GM21381 (cell line): ENCODE measurements around the gene EPHA6.
"Not testable (repeated sequence)": the region's sequence is repeated elsewhere in the genome, so short reads cannot be mapped to it uniquely, and the experiment has no call there.

Source experiments
- ATAC-seq: cut with Tn5 transposase; IDR thresholded peaks from one replicate; pipeline ENCODE4 v1.9.1; 2021; ENCODE audit warnings: mild to moderate bottlenecking, moderate library complexity; ENCODE audit not compliant: unreplicated experiment

Gene EPHA6

DNA sequence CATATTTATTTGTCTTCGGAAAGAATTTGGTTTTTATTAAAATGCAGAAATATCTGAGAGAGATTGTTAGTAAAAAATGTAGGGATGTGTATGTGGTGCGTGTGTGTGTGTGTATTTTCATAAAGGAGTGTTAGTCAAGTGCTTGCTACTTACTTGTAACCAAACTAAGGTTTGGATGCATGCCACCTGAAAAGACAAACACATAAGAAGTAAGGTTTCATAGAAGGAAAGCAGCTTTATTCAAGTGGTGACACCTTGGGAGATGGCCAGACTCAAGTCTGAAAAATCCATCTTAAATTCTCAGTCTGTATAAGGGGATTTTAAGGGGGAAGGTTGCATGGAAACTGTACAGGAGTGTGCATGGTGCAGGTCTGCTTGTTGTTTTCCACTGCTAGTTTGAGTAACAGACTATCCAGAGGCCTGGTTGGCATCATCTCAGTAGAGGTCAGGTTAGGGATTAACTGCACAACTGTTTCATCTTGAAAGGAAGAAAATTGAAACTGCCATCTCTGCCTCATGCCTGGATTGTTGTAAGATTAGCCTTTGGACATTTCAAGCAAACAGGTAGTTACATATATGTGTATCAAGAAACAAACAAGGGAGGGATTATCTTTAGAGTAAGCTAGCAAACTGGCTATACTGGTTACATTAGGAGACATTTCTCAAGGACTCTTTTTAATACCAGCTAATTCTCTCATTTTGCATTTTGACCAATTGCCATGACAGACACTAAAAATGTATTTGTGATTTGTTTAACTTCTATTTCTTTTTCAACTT, 196.7 kb downstream of the EPHA6 start:
- no peak for ATAC-seq

DNA sequence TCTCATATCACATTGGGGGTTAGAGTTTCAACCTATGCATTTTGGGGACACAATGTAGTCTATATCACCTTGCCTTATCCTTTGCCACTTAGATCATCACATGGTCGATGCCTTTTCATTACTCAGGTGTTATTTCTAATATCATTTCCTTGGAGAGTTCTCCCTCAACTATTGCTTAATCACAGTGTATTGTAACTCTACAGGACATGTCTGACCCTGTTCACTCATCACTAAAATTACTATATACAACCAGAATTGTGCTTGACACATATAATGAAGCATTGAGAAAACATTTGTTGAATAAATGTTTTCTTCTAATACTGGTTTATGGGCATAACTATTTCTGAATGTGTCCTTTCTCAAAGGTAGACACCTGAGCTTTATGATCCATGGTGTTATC, 207.4 kb downstream of the EPHA6 start:
- no peak for ATAC-seq

DNA sequence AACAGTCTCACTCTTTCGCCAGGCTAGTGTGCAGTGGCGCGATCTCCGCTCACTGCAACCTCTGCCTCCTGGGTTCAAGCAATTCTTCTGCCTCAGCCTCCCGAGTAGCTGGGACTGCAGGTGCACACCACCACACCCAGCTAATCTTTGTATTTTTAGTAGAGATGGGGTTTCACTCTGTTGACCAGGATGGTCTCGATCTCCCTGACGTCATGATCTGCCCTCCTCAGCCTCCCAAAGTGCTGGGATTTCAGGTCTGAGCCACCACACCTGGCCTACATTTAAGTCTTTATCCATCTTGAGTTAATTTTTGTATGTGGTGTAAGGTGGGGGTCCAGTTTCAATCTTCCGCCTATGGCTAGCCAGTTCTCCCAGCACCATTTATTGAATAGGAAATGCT, 211.2 kb downstream of the EPHA6 start:
- not testable (repeated sequence) for ATAC-seq

GRCh38 chr3:97029972-97030371, 215.6 kb downstream of the EPHA6 start:
- no peak for ATAC-seq

DNA sequence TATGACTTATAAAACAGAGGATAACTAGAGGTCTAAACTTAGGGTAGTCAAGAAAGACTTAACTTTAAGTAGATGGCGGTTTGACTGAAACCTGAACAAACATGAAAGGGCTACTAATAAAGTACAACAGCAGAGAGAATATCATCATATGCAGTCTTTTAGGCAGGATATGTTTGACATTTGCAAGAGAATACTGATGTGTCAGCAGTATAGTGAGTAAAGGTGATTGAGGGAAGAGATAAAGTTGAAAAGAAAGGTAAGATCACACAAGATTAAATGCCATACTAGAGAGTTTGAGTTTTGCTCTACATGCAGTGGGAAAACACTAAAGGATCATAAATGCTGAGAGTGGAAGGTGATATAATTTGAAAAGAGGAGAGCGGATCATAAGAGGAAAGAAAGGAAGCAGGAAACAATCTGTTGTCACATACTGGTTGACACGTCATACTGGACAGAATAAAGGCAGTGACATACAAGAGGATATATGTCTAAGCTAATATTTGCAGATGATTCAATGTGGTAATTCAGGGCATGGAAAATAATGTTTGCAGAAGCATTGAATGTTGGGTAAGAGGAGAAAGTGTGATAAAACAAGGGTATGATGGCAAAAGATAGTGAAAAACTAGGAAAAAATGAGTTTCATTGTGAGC, 223.0 kb downstream of the EPHA6 start:
- ATAC-seq = no peak

DNA sequence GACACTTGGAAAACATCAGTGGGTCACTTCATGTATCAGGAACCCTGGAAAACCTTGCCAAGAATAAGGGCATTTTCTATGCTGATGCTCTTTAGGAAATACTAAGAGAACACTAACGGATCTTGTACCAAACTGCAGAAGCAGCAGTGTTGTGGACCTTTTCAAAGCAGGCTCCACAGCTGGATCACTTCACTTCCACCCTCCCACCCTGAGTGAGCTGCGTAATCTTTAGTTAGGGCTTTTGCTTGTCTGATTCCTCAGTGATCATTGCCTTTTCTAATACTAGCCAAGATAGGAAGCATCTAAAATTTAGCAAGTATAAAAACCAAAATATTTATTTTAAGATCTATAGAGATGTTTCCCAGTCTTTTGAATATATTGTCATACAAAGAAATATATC, 229.0 kb downstream of the EPHA6 start:
- no peak for ATAC-seq

DNA sequence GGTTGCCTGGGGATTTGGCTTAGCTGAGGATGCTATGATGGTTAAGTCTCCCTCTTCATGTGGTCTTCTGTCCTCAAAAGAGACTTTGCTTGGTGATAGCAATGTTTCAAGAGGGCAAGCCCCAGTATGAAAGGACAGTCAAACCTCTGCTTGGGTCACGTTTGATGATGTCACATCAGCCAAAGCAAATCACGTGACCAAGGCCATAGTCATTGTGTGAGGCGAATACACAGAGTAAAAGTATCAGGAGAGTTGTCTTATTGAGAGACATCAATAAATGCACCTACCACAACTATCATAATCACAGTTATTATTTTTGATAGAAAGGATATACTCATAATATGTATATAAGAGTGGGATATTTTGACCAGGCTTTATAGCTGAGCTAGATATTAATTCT, 243.0 kb downstream of the EPHA6 start:
- no peak for ATAC-seq

- ATAC-seq = no peak
Measured at GRCh38 chr3:97059168-97059567, 244.8 kb downstream of the EPHA6 start.

DNA sequence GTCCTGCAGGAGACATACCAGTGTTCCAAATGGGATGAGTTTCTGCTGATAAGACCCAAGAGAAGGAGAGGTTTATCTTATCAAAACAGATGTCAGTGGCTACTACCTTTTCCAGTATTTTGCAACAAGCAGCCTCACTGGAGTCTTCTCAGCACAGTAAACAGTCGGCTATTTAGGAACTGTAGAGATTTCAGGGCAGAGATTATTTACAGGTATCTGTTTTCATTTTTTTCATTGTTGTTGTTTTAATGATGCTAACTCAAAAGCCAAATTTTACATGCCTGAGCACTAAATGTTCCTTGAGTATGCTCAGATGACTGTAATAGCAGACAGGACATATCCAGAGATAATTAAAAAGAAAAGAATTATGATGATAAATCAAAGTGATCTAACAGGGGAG, 252.1 kb downstream of the EPHA6 start:
- no peak for ATAC-seq

- ATAC-seq = no peak
Measured at GRCh38 chr3:97070302-97070701, 255.9 kb downstream of the EPHA6 start.

GRCh38 chr3:97074546-97074945, 260.2 kb downstream of the EPHA6 start:
- ATAC-seq = no peak

DNA sequence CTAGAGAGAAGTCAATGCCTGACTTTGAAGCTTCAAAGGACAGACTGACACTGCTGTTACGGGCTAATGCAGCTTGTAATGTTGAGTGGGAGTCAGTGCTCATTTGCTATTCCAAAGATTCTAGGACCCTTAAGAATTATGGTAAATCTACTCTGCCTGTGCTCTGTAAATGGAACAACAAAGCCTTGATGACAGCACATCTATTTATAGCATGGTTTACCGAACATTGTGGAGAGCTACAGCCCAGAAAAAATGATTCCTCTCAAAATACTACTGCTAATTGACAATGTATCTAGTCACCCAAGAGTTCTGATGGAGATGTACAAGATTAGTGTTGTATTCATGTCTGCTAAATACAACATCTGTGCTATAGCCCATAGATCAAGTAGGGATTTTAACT, 262.3 kb downstream of the EPHA6 start:
- ATAC-seq = no peak

GRCh38 chr3:97089621-97090020, 275.2 kb downstream of the EPHA6 start:
- ATAC-seq = no peak

DNA sequence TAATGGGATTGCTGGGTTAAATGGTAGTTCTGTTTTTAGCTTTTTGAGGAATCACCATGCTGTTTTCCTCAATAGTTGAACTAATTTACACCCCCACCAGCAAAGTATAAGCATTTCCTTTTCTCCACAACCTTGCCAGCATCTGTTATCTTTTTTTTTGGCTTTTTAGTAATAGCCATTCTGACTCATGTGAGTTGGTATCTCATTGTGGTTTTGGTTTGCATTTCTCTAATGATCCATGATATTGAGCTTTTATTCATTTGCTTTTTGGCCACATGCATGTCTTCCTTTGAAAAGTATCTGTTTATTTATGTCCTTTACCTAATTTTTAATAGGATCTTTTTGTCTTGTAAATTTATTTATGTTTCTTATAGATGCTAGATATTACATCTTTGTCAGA, 288.2 kb downstream of the EPHA6 start:
- no peak for ATAC-seq

DNA sequence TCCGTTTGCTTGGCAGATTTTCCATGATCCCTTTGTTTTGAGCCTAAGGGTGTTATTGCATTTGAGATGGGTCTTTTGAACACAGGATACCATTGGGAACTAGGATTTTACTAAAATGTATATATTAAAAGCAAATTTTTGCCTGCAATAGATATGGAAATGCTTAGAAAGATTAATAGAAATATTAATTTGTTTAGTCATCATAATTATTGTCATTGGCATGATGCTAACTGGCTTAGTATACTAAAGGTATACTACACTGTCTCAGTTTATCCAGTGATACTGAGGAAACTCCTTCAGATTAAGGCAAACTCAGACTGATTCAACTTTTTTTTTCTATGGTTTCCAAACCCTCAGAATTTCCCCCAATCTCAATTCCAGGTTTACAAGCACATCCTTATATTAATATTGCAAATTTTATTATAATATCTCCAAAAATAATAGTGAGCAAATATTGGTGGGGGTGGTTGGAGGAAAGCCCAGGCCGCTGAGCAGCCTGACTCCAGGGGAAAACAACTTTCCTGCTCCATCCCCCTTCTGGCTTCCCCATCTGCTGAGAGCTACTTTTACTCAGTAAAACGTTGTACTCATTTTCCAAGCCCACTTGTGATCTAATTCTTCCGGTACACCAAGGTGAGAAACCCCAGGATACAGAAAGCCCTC, 291.7 kb downstream of the EPHA6 start:
- no peak for ATAC-seq

- no peak for ATAC-seq
Measured at GRCh38 chr3:97106652-97106989, 292.2 kb downstream of the EPHA6 start.

GRCh38 chr3:97108136-97108535, 293.7 kb downstream of the EPHA6 start:
- ATAC-seq = no peak

- no peak for ATAC-seq
Measured at GRCh38 chr3:97111244-97111643, 296.9 kb downstream of the EPHA6 start.

DNA sequence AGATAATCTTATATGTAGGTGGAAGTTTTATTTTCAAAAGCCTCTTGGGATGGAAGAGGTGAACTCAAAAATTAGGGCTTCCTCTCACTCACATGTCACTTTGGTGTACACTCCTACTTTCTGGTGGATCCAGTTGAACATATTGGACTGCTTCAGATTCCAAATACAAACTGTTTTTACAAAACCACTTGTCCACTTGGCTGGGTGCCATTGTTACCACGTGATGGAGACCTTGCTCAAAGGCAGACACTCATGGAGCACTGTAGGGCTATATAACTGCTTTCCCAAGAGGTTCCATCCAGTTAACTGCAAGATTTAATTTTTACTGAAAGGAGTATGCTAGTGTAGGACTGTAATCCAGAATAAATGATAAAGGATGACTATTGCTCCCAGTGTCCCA, 307.0 kb downstream of the EPHA6 start:
- no peak for ATAC-seq

- ATAC-seq = no peak
Measured at GRCh38 chr3:97125902-97126499, 311.6 kb downstream of the EPHA6 start.

DNA sequence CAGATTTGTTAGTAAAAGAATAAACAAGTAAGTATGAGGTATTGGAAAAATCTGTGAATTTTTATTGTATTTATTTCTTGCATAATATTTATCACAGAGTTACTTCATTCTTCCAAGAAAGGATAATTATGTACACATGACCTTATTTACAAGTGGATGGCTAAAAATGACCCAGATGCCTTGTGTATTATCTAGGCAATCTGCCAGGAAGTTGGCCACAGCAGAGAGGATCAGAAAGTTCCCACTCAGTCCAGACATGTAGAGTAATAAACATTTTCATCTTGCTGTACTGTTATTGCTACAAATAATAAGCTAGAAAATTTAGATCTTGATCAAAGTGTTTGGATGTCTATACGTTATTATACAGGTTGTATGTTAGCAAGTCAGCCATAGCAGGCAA, 317.1 kb downstream of the EPHA6 start:
- ATAC-seq = no peak
